Activated CD4-positive, alpha-beta T cell treated with anti-CD3 and anti-CD28 coated beads for 1 hour (primary cell): ENCODE data around the gene ANKFN1.
"Not testable (repeated sequence)": the region's sequence is repeated elsewhere in the genome, so short reads cannot be mapped to it uniquely, and the experiment has no call there.

Experiments used
- DNase-seq: peaks from one replicate; pipeline ENCODE4 v3.0.0-alpha.2; 2020

Gene ANKFN1

GRCh38 chr17:56182081-56182480 is 28.8 kb downstream of the ANKFN1 start:
- DNase-seq, result no peak

- no peak for DNase-seq
These were observed 31.4 kb downstream of the ANKFN1 start for GRCh38 chr17:56184650-56185049.

- no peak for DNase-seq
These were observed 32.4 kb downstream of the ANKFN1 start for GRCh38 chr17:56185491-56186221.

GRCh38 chr17:56186222-56186786 is 33.0 kb downstream of the ANKFN1 start:
- DNase-seq, result no peak

- DNase-seq, result no peak
These were observed 50.2 kb downstream of the ANKFN1 start for GRCh38 chr17:56203430-56203829.

- no peak for DNase-seq
These were observed 53.1 kb downstream of the ANKFN1 start for GRCh38 chr17:56206351-56206750.

GRCh38 chr17:56213031-56213430 is 59.8 kb downstream of the ANKFN1 start:
- no peak for DNase-seq

- no peak for DNase-seq
These were observed 64.6 kb downstream of the ANKFN1 start for GRCh38 chr17:56217921-56218320.

- DNase-seq, result no peak
These were observed 69.0 kb downstream of the ANKFN1 start for GRCh38 chr17:56222255-56222654.

GRCh38 chr17:56230660-56231059 is 77.4 kb downstream of the ANKFN1 start:
- DNase-seq, result no peak

GRCh38 chr17:56231252-56231651 is 78.0 kb downstream of the ANKFN1 start:
- DNase-seq, result no peak

GRCh38 chr17:56231693-56232092 is 78.4 kb downstream of the ANKFN1 start:
- DNase-seq, result no peak

GRCh38 chr17:56244268-56244890 is 91.1 kb downstream of the ANKFN1 start:
- DNase-seq, result no peak

GRCh38 chr17:56247816-56248215 is 94.5 kb downstream of the ANKFN1 start:
- no peak for DNase-seq

GRCh38 chr17:56257075-56257474 is 103.8 kb downstream of the ANKFN1 start:
- DNase-seq, result no peak

GRCh38 chr17:56260376-56261002 is 107.2 kb downstream of the ANKFN1 start:
- DNase-seq, result no peak

- no peak for DNase-seq
These were observed 109.5 kb downstream of the ANKFN1 start for GRCh38 chr17:56262803-56263202.

- no peak for DNase-seq
These were observed 116.5 kb downstream of the ANKFN1 start for GRCh38 chr17:56269556-56270389.

- no peak for DNase-seq
These were observed 121.2 kb downstream of the ANKFN1 start for GRCh38 chr17:56274491-56274890.

- DNase-seq, result no peak
These were observed 131.2 kb downstream of the ANKFN1 start for GRCh38 chr17:56284482-56284881.

GRCh38 chr17:56288786-56289185 is 135.5 kb downstream of the ANKFN1 start:
- not testable (repeated sequence) for DNase-seq

GRCh38 chr17:56289321-56289720 is 136.0 kb downstream of the ANKFN1 start:
- DNase-seq, result no peak
